Body of pancreas (tissue), 4 donors: Measurements from ENCODE around the gene DIAPH3. TPM values are rescaled to one million over a fixed set of nuclear protein-coding genes. Genes with fewer than 3 reads are reported as not detected.

Experiments used
- ATAC-seq: fragments of 150-250 bp; one replicate; pipeline ENCODE4 v1.9.1; 2016
- DNase-seq, 4 donors: peaks; one replicate each; pipeline ENCODE4 v3.0.0-alpha.2; 2019
- H3K27ac ChIP-seq, 4 donors: fragments of 200-600 bp; sonication (generic); 1 replicate in 3 of 4; 2 replicates in 1 of 4; pipeline versions ENCODE4 v1.5.1 to v1.6.1; 2016 to 2019; ENCODE audit warnings: mild to moderate bottlenecking in 1 of 4, mixed read lengths in 1 of 4, moderate library complexity in 1 of 4
- H3K27me3 ChIP-seq, 2 donors: fragments of 200-600 bp; sonication (generic); one replicate each; pipeline ENCODE4 v1.6.0; 2016; ENCODE audit warnings: mild to moderate bottlenecking in 1 of 2
- H3K36me3 ChIP-seq, 2 donors: fragments of 200-600 bp; sonication (generic); replicated peaks in 1 of 2; 2 replicates each; pipeline ENCODE4 v1.5.1; 2016; ENCODE audit warnings: low read depth in 2 of 2; ENCODE audit not compliant: insufficient read depth in 1 of 2
- H3K4me1 ChIP-seq: fragments of 200-600 bp; sonication (generic); one replicate; pipeline ENCODE4 v1.6.0; 2016
- H3K4me3 ChIP-seq, 2 donors: fragments of 200-600 bp; sonication (generic); 1 replicate in 1 of 2; 2 replicates in 1 of 2; pipeline ENCODE4 v1.5.1; 2016 to 2019
- H3K9me3 ChIP-seq, 3 donors: fragments of 200-600 bp; sonication (generic); 1 replicate in 2 of 3; 2 replicates in 1 of 3; pipeline ENCODE4 v1.5.1; 2016
- POLR2A ChIP-seq, 3 donors: fragments of 450-650 bp; IDR thresholded peaks; one replicate each; pipeline ENCODE4 v1.6.1; 2016; ENCODE audit warnings: antibody characterized with exemption in 3 of 3, mild to moderate bottlenecking in 2 of 3
- WGBS, 2 donors: methylation state at CpG; one replicate each; pipeline ENCODE4 v1.1.5; 2017; 5-methylcytosine and 5-hydroxymethylcytosine counted together
- intact Hi-C: fragments of 100-400 bp; cut with DNase I; formaldehyde crosslinking; loops from one replicate; pipeline ENCODE4 v1.15.1; 2023
- total RNA-seq, 2 donors: library from RNA; depleted of rRNA; stranded (reverse); fragments of >200 nt; gene quantifications; one replicate each; pipeline ENCODE4 v1.1.0, GENCODE V29; 2016
- TF ChIP-seq, protein P1 (sequence below), 7 experiments: fragments of 450-650 bp in 4 of 7; fragments of 200-600 bp in 3 of 7; sonication (generic) in 3 of 7; IDR thresholded peaks; one replicate each; pipeline ENCODE4 v1.5.1; 2016 to 2019; ENCODE audit warnings: antibody characterized with exemption in 7 of 7

Gene DIAPH3
- total RNA-seq, 2 donors from 2014 or later = 0.33 to 0.78 TPM

DNA sequence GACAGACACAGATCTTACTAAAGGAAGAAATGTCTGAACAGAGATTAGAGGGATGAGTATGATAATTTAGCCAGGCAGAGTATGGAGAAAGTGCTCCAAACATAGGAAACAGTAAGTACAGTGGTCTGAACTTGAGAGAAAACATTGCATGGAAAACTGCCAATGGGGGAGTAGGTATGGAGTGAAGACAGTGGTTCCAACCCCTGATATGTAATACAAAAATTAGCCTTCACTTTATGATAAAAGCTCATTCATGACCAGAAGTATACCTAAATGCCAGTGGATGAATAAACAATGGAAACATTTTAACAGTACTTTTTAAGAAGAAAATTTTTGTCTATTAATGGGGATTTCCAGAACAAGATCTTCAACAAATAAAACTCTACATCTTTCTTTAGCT lies 334.0 kb downstream of the DIAPH3 start:
- Histone ChIP-seq H3K9me3 (no peaks in the 10 kb centered on the region), H3K27ac (no peak overlapping the region), H3K4me1 (no peaks in the 10 kb centered on the region), H3K4me3 (no peak overlapping the region), H3K36me3 (no peaks in the 10 kb centered on the region), H3K27me3 (no peaks in the 10 kb centered on the region)
- no peak for DNase-seq
- intact Hi-C loops = no loop called here
- no peak for ATAC-seq
- TF ChIP-seq, protein P1, sequence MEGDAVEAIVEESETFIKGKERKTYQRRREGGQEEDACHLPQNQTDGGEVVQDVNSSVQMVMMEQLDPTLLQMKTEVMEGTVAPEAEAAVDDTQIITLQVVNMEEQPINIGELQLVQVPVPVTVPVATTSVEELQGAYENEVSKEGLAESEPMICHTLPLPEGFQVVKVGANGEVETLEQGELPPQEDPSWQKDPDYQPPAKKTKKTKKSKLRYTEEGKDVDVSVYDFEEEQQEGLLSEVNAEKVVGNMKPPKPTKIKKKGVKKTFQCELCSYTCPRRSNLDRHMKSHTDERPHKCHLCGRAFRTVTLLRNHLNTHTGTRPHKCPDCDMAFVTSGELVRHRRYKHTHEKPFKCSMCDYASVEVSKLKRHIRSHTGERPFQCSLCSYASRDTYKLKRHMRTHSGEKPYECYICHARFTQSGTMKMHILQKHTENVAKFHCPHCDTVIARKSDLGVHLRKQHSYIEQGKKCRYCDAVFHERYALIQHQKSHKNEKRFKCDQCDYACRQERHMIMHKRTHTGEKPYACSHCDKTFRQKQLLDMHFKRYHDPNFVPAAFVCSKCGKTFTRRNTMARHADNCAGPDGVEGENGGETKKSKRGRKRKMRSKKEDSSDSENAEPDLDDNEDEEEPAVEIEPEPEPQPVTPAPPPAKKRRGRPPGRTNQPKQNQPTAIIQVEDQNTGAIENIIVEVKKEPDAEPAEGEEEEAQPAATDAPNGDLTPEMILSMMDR (IDR thresholded peaks at IDR 0.05) = no peak
- no peak for TF ChIP-seq POLR2A (IDR thresholded peaks at IDR 0.05)

DNA sequence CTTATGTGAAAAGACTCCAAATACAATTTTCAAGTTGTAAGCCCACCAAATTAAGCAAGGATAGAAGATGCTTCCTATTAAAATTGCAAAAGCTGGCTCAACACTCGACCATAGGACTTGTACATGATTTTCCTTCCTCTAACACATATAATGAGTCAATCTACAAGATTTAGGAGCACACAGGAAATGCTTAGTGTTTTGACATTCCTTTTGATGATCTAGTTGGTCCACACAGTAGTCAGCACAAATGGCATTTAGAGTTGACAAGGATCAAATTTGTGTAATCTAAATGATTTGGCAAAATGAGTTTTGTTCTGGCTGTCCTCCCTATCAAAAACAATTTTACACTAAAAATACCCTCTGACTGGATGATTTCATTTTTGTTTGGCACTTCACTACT lies 340.2 kb downstream of the DIAPH3 start:
- intact Hi-C loops = no loop called here
- Histone ChIP-seq H3K4me1 (no peaks in the 10 kb centered on the region), H3K4me3 (no peak overlapping the region), H3K27me3 (no peaks in the 10 kb centered on the region), H3K9me3 (no peaks in the 10 kb centered on the region), H3K36me3 (no peaks in the 10 kb centered on the region), H3K27ac (no peak overlapping the region)
- DNase-seq = no peak
- no peak for ATAC-seq
- 61 to 68% methylated on average over 1 of the region's 1 CpG for WGBS, 2 donors
- TF ChIP-seq POLR2A (IDR thresholded peaks at IDR 0.05) = no peak
- TF ChIP-seq, protein P1 (IDR thresholded peaks at IDR 0.05) = no peak

DNA sequence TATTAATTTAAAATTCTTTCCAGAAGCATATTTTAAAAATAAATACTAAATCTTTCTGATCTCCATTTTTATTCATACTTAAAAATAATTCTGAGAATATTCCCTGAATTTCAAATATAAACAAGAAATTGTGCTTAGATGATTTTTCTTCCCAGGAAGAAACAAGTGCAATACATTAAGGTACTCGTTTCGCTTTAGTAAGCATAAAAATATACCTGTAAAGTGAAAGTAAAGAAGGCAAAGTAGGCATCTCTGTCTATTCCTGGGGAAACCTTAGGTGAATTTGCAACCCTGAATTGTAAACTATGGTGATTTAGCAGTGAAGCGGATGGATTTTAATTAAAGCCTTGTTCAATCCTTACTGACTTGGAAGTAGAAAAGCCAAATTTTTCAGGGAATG lies 354.2 kb downstream of the DIAPH3 start:
- DNase-seq (no peak), ATAC-seq (no peak)
- H3K4me3 ChIP-seq = no peak overlapping the region
- H3K27me3 ChIP-seq = no peaks in the 10 kb centered on the region
- TF ChIP-seq POLR2A (IDR thresholded peaks at IDR 0.05) = no peak
- TF ChIP-seq, protein P1 (IDR thresholded peaks at IDR 0.05) = no peak
- no peak overlapping the region for H3K27ac ChIP-seq
- intact Hi-C loops = no loop called here
- 91 to 93% methylated on average over 3 of the region's 3 CpGs for WGBS, 2 donors
- H3K36me3 ChIP-seq = no peaks in the 10 kb centered on the region
- no peaks in the 10 kb centered on the region for H3K9me3 ChIP-seq
- no peaks in the 10 kb centered on the region for H3K4me1 ChIP-seq

DNA sequence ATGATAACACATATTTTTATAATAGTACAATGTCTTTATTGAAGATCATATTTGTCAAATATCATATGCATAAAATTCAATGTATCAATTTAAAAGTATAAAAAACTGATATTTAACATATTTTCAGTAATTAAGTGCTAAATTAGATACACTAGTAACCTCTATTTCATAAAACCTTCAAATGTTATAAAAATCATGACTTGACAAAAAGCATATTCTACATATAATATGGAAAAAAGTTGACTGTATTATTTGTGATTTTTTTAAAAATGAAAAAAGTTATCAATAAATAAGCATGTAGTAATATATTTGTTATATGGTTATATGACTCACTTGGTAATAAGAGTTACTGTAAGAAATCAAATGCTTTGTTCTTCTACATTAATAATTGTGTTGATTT lies 356.9 kb downstream of the DIAPH3 start:
- no peak for ATAC-seq
- Histone ChIP-seq H3K27me3 (no peaks in the 10 kb centered on the region), H3K4me3 (no peak overlapping the region), H3K36me3 (no peaks in the 10 kb centered on the region), H3K4me1 (no peaks in the 10 kb centered on the region), H3K27ac (no peak overlapping the region), H3K9me3 (no peaks in the 10 kb centered on the region)
- intact Hi-C loops = no loop called here
- DNase-seq = no peak
- TF ChIP-seq POLR2A (IDR thresholded peaks at IDR 0.05) = no peak
- TF ChIP-seq, protein P1 (IDR thresholded peaks at IDR 0.05) = no peak

DNA sequence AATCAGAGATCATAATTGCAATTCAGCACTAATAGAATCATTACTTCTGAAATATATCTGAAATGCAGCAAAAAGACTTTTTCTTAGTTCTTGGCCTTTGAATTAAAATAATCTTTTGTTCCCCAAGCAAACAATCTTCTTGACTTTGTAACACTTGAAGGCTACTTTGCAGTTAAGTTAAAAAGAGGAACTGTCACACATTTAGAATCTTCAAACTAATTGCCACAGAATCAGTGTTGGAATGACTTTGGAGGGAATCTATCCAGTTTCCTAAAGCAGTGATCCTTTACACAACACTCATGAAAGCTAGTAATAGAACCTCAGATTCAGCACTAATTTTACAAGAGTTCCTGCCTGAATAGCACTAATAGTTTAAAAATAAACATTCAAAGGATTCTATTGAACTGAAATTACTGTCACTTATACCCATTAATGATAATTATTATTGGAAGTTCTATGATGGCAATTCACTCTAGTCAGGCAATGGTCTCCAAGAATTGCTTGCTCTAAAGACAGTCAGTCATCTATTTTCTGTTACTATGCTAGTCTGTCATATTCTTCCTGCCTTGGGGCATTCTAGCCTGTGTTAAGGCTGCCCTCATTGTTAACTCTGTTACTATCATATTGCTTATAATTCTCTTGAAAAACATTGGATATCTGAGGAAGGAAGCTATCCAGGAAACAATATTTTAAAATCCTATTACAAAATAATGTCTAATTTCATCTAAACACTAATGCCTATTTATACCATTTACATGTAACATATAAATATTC lies 362.4 kb downstream of the DIAPH3 start:
- Histone ChIP-seq H3K27ac (no peak overlapping the region), H3K4me3 (no peak overlapping the region), H3K36me3 (no peaks in the 10 kb centered on the region), H3K9me3 (no peaks in the 10 kb centered on the region), H3K4me1 (no peaks in the 10 kb centered on the region), H3K27me3 (no peaks in the 10 kb centered on the region)
- DNase-seq (no peak), ATAC-seq (no peak)
- no peak for TF ChIP-seq POLR2A (IDR thresholded peaks at IDR 0.05)
- TF ChIP-seq, protein P1 (IDR thresholded peaks at IDR 0.05) = no peak
- intact Hi-C loops = no loop called here
